Vein endothelial cell (primary cell): Measurements from ENCODE around the gene PGRMC2. TPM values are rescaled to one million over a fixed set of nuclear protein-coding genes. Genes with fewer than 3 reads are reported as not detected.

Experiments
- total RNA-seq: library from RNA; depleted of rRNA; stranded (reverse); fragments of >200 nt; gene quantifications from 2 replicates; pipeline ENCODE4 v1.2.3, GENCODE V29; 2012

PGRMC2 gene, protein sequence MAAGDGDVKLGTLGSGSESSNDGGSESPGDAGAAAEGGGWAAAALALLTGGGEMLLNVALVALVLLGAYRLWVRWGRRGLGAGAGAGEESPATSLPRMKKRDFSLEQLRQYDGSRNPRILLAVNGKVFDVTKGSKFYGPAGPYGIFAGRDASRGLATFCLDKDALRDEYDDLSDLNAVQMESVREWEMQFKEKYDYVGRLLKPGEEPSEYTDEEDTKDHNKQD
- total RNA-seq, result 19.6 and 21.6 TPM in 2 replicates

DNA sequence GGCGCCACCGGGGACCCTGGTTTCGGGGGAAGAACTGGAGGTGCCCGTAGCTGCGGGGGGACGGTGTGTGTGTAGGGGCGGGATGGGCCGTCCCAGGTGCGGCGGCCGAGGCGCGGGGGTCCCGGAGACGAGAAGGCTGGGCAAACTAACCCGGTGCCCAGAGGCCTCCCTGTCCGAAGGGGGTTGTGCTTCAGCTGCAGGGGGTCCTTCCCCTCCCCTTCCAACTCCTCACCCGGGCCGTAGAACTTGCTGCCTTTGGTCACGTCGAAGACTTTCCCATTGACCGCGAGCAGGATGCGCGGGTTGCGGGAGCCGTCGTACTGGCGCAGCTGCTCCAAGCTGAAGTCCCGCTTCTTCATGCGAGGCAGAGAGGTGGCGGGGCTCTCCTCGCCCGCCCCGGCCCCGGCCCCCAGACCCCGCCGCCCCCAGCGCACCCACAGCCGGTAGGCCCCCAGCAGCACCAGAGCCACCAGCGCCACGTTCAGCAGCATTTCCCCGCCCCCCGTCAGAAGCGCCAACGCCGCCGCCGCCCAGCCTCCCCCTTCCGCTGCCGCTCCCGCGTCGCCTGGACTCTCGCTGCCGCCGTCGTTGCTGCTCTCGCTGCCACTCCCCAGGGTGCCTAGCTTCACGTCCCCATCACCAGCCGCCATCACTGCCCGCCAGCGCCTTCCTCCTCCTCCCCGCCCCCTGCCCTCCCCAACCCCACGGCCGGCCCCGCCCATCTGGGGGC is at the start of gene PGRMC2:
PGRMC2 (minus strand) TSS at position 673 of the 730 bp plus-strand sequence; CDS start at position 650, 23 bp downstream.

Other genes with a start within 250 kb of the PGRMC2 start
- 17.3 and 23.6 TPM in 2 replicates for gene LARP1B, start 226.5 kb downstream of the PGRMC2 start, total RNA-seq